Fibroblast of mammary gland (primary cell): ENCODE results near the gene KCNQ1.

ENCODE experiments used
- DNase-seq: peaks from one replicate; pipeline ENCODE4 v3.0.0-alpha.2; 2010; ENCODE audit warnings: low read depth
- H3K4me3 ChIP-seq: 2 replicates; pipeline ENCODE4 v1.5.1; 2011; ENCODE audit warnings: low read depth, mild to moderate bottlenecking, low read length, moderate library complexity; ENCODE audit not compliant: control insufficient read depth
- CTCF ChIP-seq: conservative IDR thresholded peaks from 2 replicates; pipeline ENCODE4 v1.5.1; 2011; ENCODE audit warnings: low read depth, low read length, inconsistent platforms; ENCODE audit not compliant: control insufficient read depth, insufficient read depth

Gene KCNQ1

GRCh38 chr11:2672553-2673249, 227.9 kb downstream of the KCNQ1 start:
- H3K4me3 ChIP-seq, result no peak overlapping the region
- TF ChIP-seq CTCF, result no peak
- no peak for DNase-seq

- no peak for TF ChIP-seq CTCF
- no peak overlapping the region for H3K4me3 ChIP-seq
- no peak for DNase-seq
Observed at GRCh38 chr11:2673250-2673610, 228.4 kb downstream of the KCNQ1 start.

GRCh38 chr11:2673871-2674471, 229.2 kb downstream of the KCNQ1 start:
- H3K4me3 ChIP-seq, result no peak overlapping the region
- no peak for TF ChIP-seq CTCF
- DNase-seq, result no peak

- DNase-seq, result no peak
- no peak overlapping the region for H3K4me3 ChIP-seq
- no peak for TF ChIP-seq CTCF
Observed at GRCh38 chr11:2674658-2675131, 229.9 kb downstream of the KCNQ1 start.

- H3K4me3 ChIP-seq, result no peak overlapping the region
- DNase-seq, result no peak
- no peak for TF ChIP-seq CTCF
Observed at GRCh38 chr11:2675540-2675939, 230.7 kb downstream of the KCNQ1 start.

- TF ChIP-seq CTCF, result no peak
- H3K4me3 ChIP-seq, result no peak overlapping the region
- no peak for DNase-seq
Observed at GRCh38 chr11:2677127-2677526, 232.3 kb downstream of the KCNQ1 start.
